Measurements from ENCODE around the gene NEAT1. TPM values are rescaled to one million over a fixed set of nuclear protein-coding genes. Genes with fewer than 3 reads are reported as not detected.

NEAT1 gene
- total RNA-seq, 2 donors from 2014 or later = 110 to 1,326 TPM

GRCh38 chr11:65442842-65443331, 20.3 kb downstream of the NEAT1 start:
- intact Hi-C loops (cut with DNase I) = no loop called here
- 71% methylated on average over 9 of the region's 9 CpGs for WGBS
- Histone ChIP-seq H3K36me3 (no peaks in the 10 kb centered on the region), H3K9me3 (no peaks in the 10 kb centered on the region), H3K27ac (peak overlapping the region in 1 of 2 donors; percentile 59), H3K4me1 (replicated peaks) (no peaks in the 10 kb centered on the region), H3K4me3 (no peak overlapping the region), H3K27me3 (replicated peaks; ENCODE audit: insufficient read depth) (no peaks in the 10 kb centered on the region)
- peak; percentile 19 for DNase-seq (ENCODE audit: low spot score)
- TF ChIP-seq POLR2A (IDR thresholded peaks at IDR 0.05) = no peak
- TF ChIP-seq POLR2AphosphoS5 (IDR thresholded peaks at IDR 0.05) = no peak
- no peak for TF ChIP-seq CTCF (IDR thresholded peaks at IDR 0.05)

- 81% methylated on average over 14 of the region's 14 CpGs for WGBS
- intact Hi-C loops (cut with DNase I) = no loop called here
- peak overlapping the region; percentile 7 to 59 for H3K27ac ChIP-seq
- no peak overlapping the region for H3K4me3 ChIP-seq
- TF ChIP-seq POLR2AphosphoS5 (IDR thresholded peaks at IDR 0.05) (no peak), POLR2A (IDR thresholded peaks at IDR 0.05) (no peak), CTCF (IDR thresholded peaks at IDR 0.05) (no peak)
- no peaks in the 10 kb centered on the region for H3K36me3 ChIP-seq
- H3K4me1 ChIP-seq (replicated peaks) = no peaks in the 10 kb centered on the region
- peak; percentile 17 for DNase-seq (ENCODE audit: low spot score)
- H3K9me3 ChIP-seq = no peaks in the 10 kb centered on the region
- no peaks in the 10 kb centered on the region for H3K27me3 ChIP-seq (replicated peaks; ENCODE audit: insufficient read depth)
Observed at GRCh38 chr11:65444314-65445051, 21.9 kb downstream of the NEAT1 start.

GRCh38 chr11:65445101-65445603, 22.6 kb downstream of the NEAT1 start:
- WGBS = 83% methylated on average over 15 of the region's 15 CpGs

GRCh38 chr11:65445604-65446445, 23.2 kb downstream of the NEAT1 start:
- no peak for DNase-seq (ENCODE audit: low spot score)
- intact Hi-C loops (cut with DNase I) = no loop called here
- H3K9me3 ChIP-seq = no peaks in the 10 kb centered on the region
- H3K36me3 ChIP-seq = no peaks in the 10 kb centered on the region
- TF ChIP-seq POLR2A (IDR thresholded peaks at IDR 0.05) (no peak), CTCF (IDR thresholded peaks at IDR 0.05) (no peak), POLR2AphosphoS5 (IDR thresholded peaks at IDR 0.05) (no peak)
- WGBS = 82% methylated on average over 11 of the region's 11 CpGs
- H3K27ac ChIP-seq = peak overlapping the region; percentile 14 to 59
- no peak overlapping the region for H3K4me3 ChIP-seq
- no peaks in the 10 kb centered on the region for H3K27me3 ChIP-seq (replicated peaks; ENCODE audit: insufficient read depth)
- H3K4me1 ChIP-seq (replicated peaks) = no peaks in the 10 kb centered on the region

More at GRCh38 chr11:65445101-65445603, 22.6 kb downstream of the NEAT1 start:
- DNase-seq (ENCODE audit: low spot score) = no peak
- no peaks in the 10 kb centered on the region for H3K4me1 ChIP-seq (replicated peaks)
- intact Hi-C loops (cut with DNase I) = no loop called here
- TF ChIP-seq CTCF (IDR thresholded peaks at IDR 0.05) = no peak
- TF ChIP-seq POLR2A (IDR thresholded peaks at IDR 0.05) = no peak
- TF ChIP-seq POLR2AphosphoS5 (IDR thresholded peaks at IDR 0.05) = no peak
- peak overlapping the region in 1 of 2 donors; percentile 59 for H3K27ac ChIP-seq
- no peaks in the 10 kb centered on the region for H3K36me3 ChIP-seq
- H3K9me3 ChIP-seq = no peaks in the 10 kb centered on the region
- H3K27me3 ChIP-seq (replicated peaks; ENCODE audit: insufficient read depth) = no peaks in the 10 kb centered on the region
- H3K4me3 ChIP-seq = no peak overlapping the region
